Large intestine (tissue), 12 donors: Measurements from ENCODE around the gene VCAN. TPM values are rescaled to one million over a fixed set of nuclear protein-coding genes. Genes with fewer than 3 reads are reported as not detected.

Source experiments
- DNase-seq, 2 donors: peaks; one replicate each; pipeline versions ENCODE4 v3.0.0 to v3.0.0-alpha.2; 2013
- H3K27ac ChIP-seq: one replicate; pipeline ENCODE4 v1.5.1; 2013; ENCODE audit warnings: low read length
- H3K27me3 ChIP-seq: 2 replicates; pipeline ENCODE4 v1.6.1; 2013; ENCODE audit warnings: low read length; ENCODE audit not compliant: control insufficient read depth, insufficient read depth
- H3K36me3 ChIP-seq: 2 replicates; pipeline ENCODE4 v1.6.1; 2013; ENCODE audit warnings: low read length; ENCODE audit not compliant: control insufficient read depth, insufficient read depth
- H3K4me1 ChIP-seq: one replicate; pipeline ENCODE4 v1.6.1; 2013; ENCODE audit warnings: low read length; ENCODE audit not compliant: control insufficient read depth, insufficient read depth
- H3K4me3 ChIP-seq: one replicate; pipeline ENCODE4 v1.5.1; 2013; ENCODE audit warnings: low read length
- H3K9me3 ChIP-seq: one replicate; pipeline ENCODE4 v1.6.1; 2013; ENCODE audit warnings: mild to moderate bottlenecking, low read depth, low read length, moderate library complexity; ENCODE audit not compliant: control insufficient read depth
- WGBS: methylation state at CpG from one replicate; pipeline ENCODE4 v1.1.5; 2013; ENCODE audit warnings: low lambda C conversion rate; ENCODE audit not compliant: insufficient coverage; 5-methylcytosine and 5-hydroxymethylcytosine counted together
- long read RNA-seq, 11 donors: transcript quantifications; one replicate each; lab custom pipeline, GENCODE V29; 2026
- polyA plus RNA-seq: library from polyadenylated mRNA; unstranded; fragments of 120-200 nt; gene quantifications from one replicate; pipeline ENCODE4 v1.2.1, GENCODE V29; 2013

VCAN gene
- polyA plus RNA-seq, result 82.7 TPM
- long read RNA-seq, donor 1, full-length matches to known transcripts, result 11 of 11 reads
- long read RNA-seq, donor 1, partial matches to known transcripts, result 0 of 11 reads
- long read RNA-seq, donor 1, other reads (novel, unspliced or antisense), result 0 of 11 reads
- long read RNA-seq, donor 2, full-length matches to known transcripts, result 21 of 28 reads
- long read RNA-seq, donor 2, partial matches to known transcripts, result 7 of 28 reads
- long read RNA-seq, donor 2, other reads (novel, unspliced or antisense), result 0 of 28 reads
- long read RNA-seq, donor 3, full-length matches to known transcripts, result 29 of 34 reads
- long read RNA-seq, donor 3, partial matches to known transcripts, result 5 of 34 reads
- long read RNA-seq, donor 3, other reads (novel, unspliced or antisense), result 0 of 34 reads
- long read RNA-seq, donor 4, partial matches to known transcripts, result 0 of 2 reads
- long read RNA-seq, donor 4, other reads (novel, unspliced or antisense), result 0 of 2 reads
- long read RNA-seq, donor 5, full-length matches to known transcripts, result 15 of 15 reads
- long read RNA-seq, donor 5, partial matches to known transcripts, result 0 of 15 reads
- long read RNA-seq, donor 5, other reads (novel, unspliced or antisense), result 0 of 15 reads
- long read RNA-seq, donor 6, full-length matches to known transcripts, result 29 of 34 reads
- long read RNA-seq, donor 6, partial matches to known transcripts, result 5 of 34 reads
- long read RNA-seq, donor 6, other reads (novel, unspliced or antisense), result 0 of 34 reads
- long read RNA-seq, donor 7, full-length matches to known transcripts, result 36 of 57 reads
- long read RNA-seq, donor 7, partial matches to known transcripts, result 21 of 57 reads
- long read RNA-seq, donor 7, other reads (novel, unspliced or antisense), result 0 of 57 reads
- long read RNA-seq, donor 8, full-length matches to known transcripts, result 22 of 34 reads
- long read RNA-seq, donor 8, partial matches to known transcripts, result 12 of 34 reads
- long read RNA-seq, donor 8, other reads (novel, unspliced or antisense), result 0 of 34 reads
- long read RNA-seq, donor 9, full-length matches to known transcripts, result 18 of 30 reads
- long read RNA-seq, donor 9, partial matches to known transcripts, result 12 of 30 reads
- long read RNA-seq, donor 9, other reads (novel, unspliced or antisense), result 0 of 30 reads
- long read RNA-seq, donor 10, full-length matches to known transcripts, result 38 of 65 reads
- long read RNA-seq, donor 10, partial matches to known transcripts, result 27 of 65 reads
- long read RNA-seq, donor 10, other reads (novel, unspliced or antisense), result 0 of 65 reads
- long read RNA-seq, donor 11, full-length matches to known transcripts, result 19 of 19 reads
- long read RNA-seq, donor 11, partial matches to known transcripts, result 0 of 19 reads
- long read RNA-seq, donor 11, other reads (novel, unspliced or antisense), result 0 of 19 reads

GRCh38 chr5:83471405-83472212, at the start of gene VCAN:
VCAN (plus strand) TSS chr5:83471744; CDS start chr5:83483519, 11,775 bp downstream.
- peaks cover 27% of the 10 kb centered on the region for H3K27me3 ChIP-seq

GRCh38 chr5:83422284-83422683, 49.3 kb upstream of the VCAN start:
- no peak overlapping the region for H3K4me3 ChIP-seq
- no peak for DNase-seq
- H3K4me1 ChIP-seq, result no peaks in the 10 kb centered on the region
- H3K36me3 ChIP-seq, result no peaks in the 10 kb centered on the region
- H3K9me3 ChIP-seq, result no peaks in the 10 kb centered on the region
- no peak overlapping the region for H3K27ac ChIP-seq
- no peaks in the 10 kb centered on the region for H3K27me3 ChIP-seq
- 100% methylated on average over 1 of the region's 1 CpG for WGBS

More at GRCh38 chr5:83471405-83472212, at the start of gene VCAN:
- H3K27ac ChIP-seq, result peak within 1 kb of the TSS; percentile 50
- peaks cover 3% of the 10 kb centered on the region for H3K9me3 ChIP-seq
- 0% methylated on average over 2 of the region's 43 CpGs for WGBS
- peak; percentile 63 to 80 for DNase-seq
- peak within 1 kb of the TSS; percentile 48 for H3K4me3 ChIP-seq
- H3K4me1 ChIP-seq, result peaks cover 34% of the 10 kb centered on the region
- H3K36me3 ChIP-seq, result no peaks in the 10 kb centered on the region

GRCh38 chr5:83426855-83427254, 44.7 kb upstream of the VCAN start:
- Histone ChIP-seq H3K27me3 (no peaks in the 10 kb centered on the region), H3K9me3 (no peaks in the 10 kb centered on the region), H3K27ac (no peak overlapping the region), H3K4me3 (no peak overlapping the region), H3K4me1 (no peaks in the 10 kb centered on the region), H3K36me3 (no peaks in the 10 kb centered on the region)
- WGBS, result 80% methylated on average over 1 of the region's 1 CpG
- no peak for DNase-seq

- no peak for DNase-seq
- Histone ChIP-seq H3K36me3 (no peaks in the 10 kb centered on the region), H3K27ac (no peak overlapping the region)
These were observed 43.4 kb upstream of the VCAN start for GRCh38 chr5:83428126-83428525.

GRCh38 chr5:83428890-83429289, 42.7 kb upstream of the VCAN start:
- no peak overlapping the region for H3K27ac ChIP-seq
- H3K4me3 ChIP-seq, result no peak overlapping the region
- H3K36me3 ChIP-seq, result no peaks in the 10 kb centered on the region
- no peaks in the 10 kb centered on the region for H3K4me1 ChIP-seq
- H3K9me3 ChIP-seq, result no peaks in the 10 kb centered on the region
- H3K27me3 ChIP-seq, result no peaks in the 10 kb centered on the region
- WGBS, result 100% methylated on average over 1 of the region's 6 CpGs
- no peak for DNase-seq

More at GRCh38 chr5:83428126-83428525, 43.4 kb upstream of the VCAN start:
- Histone ChIP-seq H3K27me3 (no peaks in the 10 kb centered on the region), H3K4me3 (no peak overlapping the region), H3K4me1 (no peaks in the 10 kb centered on the region), H3K9me3 (no peaks in the 10 kb centered on the region)
- WGBS, result 86% methylated on average over 1 of the region's 1 CpG

- H3K36me3 ChIP-seq, result no peaks in the 10 kb centered on the region
- no peaks in the 10 kb centered on the region for H3K4me1 ChIP-seq
- H3K9me3 ChIP-seq, result no peaks in the 10 kb centered on the region
- DNase-seq, result peak; percentile 24 to 56
- H3K4me3 ChIP-seq, result no peak overlapping the region
- WGBS, result 88% methylated on average over 1 of the region's 13 CpGs
- H3K27me3 ChIP-seq, result no peaks in the 10 kb centered on the region
- H3K27ac ChIP-seq, result no peak overlapping the region
These were observed 41.2 kb upstream of the VCAN start for GRCh38 chr5:83430130-83431010.

- no peaks in the 10 kb centered on the region for H3K4me1 ChIP-seq
- peaks cover 4% of the 10 kb centered on the region for H3K9me3 ChIP-seq
- WGBS, result 83% methylated on average over 2 of the region's 2 CpGs
- no peaks in the 10 kb centered on the region for H3K36me3 ChIP-seq
- no peak overlapping the region for H3K4me3 ChIP-seq
- DNase-seq, result no peak
- H3K27me3 ChIP-seq, result no peaks in the 10 kb centered on the region
- H3K27ac ChIP-seq, result no peak overlapping the region
These were observed 37.7 kb upstream of the VCAN start for GRCh38 chr5:83433891-83434290.

- Histone ChIP-seq H3K4me1 (no peaks in the 10 kb centered on the region), H3K36me3 (no peaks in the 10 kb centered on the region), H3K4me3 (no peak overlapping the region), H3K27ac (no peak overlapping the region), H3K27me3 (no peaks in the 10 kb centered on the region), H3K9me3 (peaks cover 4% of the 10 kb centered on the region)
- WGBS, result 88% methylated on average over 2 of the region's 4 CpGs
- DNase-seq, result no peak
These were observed 36.6 kb upstream of the VCAN start for GRCh38 chr5:83434946-83435345.

GRCh38 chr5:83436276-83436675, 35.3 kb upstream of the VCAN start:
- WGBS, result no CpG with 5 or more reads among the region's 6 CpGs

More at GRCh38 chr5:83436276-83436675, 35.3 kb upstream of the VCAN start:
- no peak for DNase-seq
- Histone ChIP-seq H3K27ac (no peak overlapping the region), H3K4me1 (no peaks in the 10 kb centered on the region), H3K27me3 (no peaks in the 10 kb centered on the region), H3K36me3 (no peaks in the 10 kb centered on the region), H3K9me3 (peaks cover 4% of the 10 kb centered on the region), H3K4me3 (no peak overlapping the region)
